ENCODE results near the gene NCEH1.

- TF ChIP-seq POLR2AphosphoS5 (IDR thresholded peaks at IDR 0.05; ENCODE audit: low read depth, low read length) (no peak), POLR2A (IDR thresholded peaks at IDR 0.05; ENCODE audit: low read depth, low read length) (no peak), TAF1 (IDR thresholded peaks at IDR 0.05; ENCODE audit: borderline replicate concordance, low read depth, low read length) (no peak)
Measured at GRCh38 chr3:172749230-172749965, 38.5 kb upstream of the NCEH1 start.

Measured in GM12892 (cell line).